ENCODE results near the gene FAM200B.
"Not testable (repeated sequence)": the region's sequence is repeated elsewhere in the genome, so short reads cannot be mapped to it uniquely, and the experiment has no call there.

FAM200B gene

DNA sequence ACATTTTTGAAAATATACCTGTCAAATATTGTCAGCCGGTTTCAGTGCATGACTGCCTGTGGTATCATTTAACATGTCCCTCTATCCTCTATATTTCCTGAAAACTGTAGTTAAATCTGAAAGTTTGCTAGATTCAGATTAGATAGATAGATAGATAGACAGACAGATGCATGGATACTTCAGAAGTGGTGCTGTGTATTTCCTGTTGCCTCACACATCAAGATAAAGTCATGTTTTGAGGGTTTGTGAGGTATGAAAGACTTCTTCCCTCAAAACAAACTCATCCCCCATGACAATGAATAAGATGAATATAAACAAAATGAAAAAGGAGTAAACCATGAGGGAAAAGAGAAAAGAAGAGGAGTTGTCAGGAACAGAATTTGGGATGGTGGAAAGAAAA lies 15.2 kb downstream of the FAM200B start:
- DNase-seq = no peak

DNA sequence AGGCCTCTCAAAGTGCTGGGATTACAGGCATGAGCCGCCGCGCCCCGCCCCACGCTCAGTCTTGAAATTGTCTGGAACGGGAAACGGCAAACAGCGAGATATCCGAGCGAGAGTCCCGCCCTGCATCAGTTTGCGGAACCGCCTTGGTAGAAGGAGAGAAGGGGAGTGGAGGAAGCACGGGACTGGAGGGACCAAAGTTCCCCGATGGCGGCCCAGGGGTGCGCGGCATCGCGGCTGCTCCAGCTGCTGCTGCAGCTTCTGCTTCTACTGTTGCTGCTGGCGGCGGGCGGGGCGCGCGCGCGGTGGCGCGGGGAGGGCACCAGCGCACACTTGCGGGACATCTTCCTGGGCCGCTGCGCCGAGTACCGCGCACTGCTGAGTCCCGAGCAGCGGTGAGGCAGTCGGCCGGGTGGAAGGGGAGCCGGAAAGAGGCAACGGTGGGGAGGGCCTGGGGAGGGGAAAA lies 21.3 kb downstream of the FAM200B start, which contains the start of gene BST1:
TSS of gene BST1 (plus strand) at position 125 of the 463 bp plus-strand sequence. CDS start at position 205, 80 bp downstream.
- peak; percentile 88 for DNase-seq

DNA sequence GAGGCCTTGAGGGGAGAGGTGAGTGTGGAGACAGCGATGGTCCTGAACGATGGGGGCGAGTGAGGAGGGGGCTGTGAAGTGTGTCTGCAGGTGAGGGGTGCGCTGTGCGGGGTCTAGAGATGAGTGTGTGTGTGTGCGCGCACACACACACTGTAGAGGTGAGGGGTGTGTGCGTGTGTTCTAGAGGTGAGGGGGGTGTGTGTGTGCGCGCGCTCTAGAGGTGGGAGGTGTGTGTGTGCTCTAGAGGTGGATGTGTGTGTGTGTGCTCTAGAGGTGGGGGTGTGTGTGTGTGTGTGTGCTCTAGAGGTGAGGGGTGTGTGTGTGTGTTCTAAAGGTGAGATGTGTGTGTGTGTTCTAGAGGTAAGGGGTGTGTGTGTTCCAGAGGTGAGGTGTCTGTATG lies 21.8 kb downstream of the FAM200B start:
- no peak for DNase-seq

DNA sequence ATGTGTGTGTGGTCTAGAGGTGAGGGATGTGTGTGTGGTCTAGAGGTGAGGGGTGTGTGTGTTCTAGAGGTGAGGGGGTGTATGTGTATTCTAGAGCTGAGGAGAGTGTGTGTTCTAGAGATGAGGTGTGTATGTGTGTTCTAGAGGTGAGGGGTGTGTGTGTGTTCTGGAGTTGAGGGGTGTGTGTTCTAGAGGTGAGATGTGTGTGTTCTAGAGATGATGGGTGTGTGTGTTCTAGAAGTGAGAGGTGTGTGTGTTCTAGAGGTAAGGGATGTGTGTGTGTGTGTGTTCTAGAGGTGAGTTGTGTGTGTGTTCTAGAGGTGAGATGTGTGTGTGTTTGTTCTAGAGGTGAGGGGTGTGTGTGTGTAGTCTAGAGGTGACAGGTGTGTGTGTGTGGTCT lies 22.5 kb downstream of the FAM200B start:
- DNase-seq = no peak

DNA sequence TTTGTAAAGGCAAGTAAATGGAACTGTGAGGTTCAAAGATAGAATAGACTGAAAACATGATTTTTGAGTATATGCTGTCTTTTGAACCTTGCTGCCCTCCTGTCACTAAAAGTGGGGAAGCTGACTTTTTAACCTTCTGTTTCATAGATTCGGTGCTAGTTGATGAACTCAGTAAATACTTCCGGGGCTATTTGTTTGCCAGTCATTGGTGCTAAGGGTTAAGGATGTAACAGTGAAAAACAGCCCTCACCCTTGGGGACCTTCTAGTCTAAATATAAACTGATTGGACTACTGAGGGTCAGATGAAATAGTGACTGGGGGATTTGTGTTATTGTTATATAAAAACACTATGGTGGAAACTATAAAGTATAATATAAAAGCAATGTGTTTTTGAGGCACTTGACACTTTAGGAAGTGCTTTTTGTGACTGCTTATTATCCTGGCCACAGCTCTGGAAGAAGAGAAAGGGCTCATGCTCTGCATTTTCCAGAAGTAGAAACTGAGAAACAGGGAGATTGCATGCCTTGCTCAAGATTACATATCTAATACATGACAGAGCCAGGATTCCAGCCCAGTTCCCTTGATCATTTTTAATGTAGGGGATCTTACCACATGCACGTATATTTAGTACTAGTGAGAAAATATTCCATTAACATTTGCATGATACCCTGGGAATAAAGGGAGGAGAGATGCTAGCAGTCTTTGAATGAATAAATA lies 25.2 kb downstream of the FAM200B start:
- no peak for DNase-seq

- no peak for DNase-seq
These were observed 25.7 kb downstream of the FAM200B start for GRCh38 chr4:15707363-15707715.

- DNase-seq = no peak
These were observed 30.1 kb downstream of the FAM200B start for GRCh38 chr4:15711762-15712161.

DNA sequence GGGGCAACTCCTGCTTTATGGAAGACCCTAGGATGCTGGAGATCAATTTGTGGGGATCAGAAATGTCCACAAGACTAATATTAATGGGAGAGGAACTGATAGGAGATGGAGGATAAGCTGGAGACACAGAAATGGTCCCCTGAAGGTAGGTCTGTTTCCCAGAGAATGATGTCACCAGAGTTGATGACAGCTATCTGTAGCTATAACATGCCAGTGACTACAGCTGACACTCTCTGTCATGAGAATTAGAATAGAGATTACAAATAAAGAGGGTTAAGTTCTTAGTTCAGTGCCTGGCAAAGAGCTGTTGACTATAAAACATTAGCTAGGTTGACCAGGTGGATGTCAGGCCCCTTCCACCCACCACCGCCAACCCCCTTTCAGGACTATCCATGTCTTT lies 30.6 kb downstream of the FAM200B start:
- DNase-seq = no peak

GRCh38 chr4:15714141-15714540 lies 32.5 kb downstream of the FAM200B start:
- DNase-seq = no peak

- DNase-seq = no peak
These were observed 33.2 kb downstream of the FAM200B start for GRCh38 chr4:15714646-15715435.

DNA sequence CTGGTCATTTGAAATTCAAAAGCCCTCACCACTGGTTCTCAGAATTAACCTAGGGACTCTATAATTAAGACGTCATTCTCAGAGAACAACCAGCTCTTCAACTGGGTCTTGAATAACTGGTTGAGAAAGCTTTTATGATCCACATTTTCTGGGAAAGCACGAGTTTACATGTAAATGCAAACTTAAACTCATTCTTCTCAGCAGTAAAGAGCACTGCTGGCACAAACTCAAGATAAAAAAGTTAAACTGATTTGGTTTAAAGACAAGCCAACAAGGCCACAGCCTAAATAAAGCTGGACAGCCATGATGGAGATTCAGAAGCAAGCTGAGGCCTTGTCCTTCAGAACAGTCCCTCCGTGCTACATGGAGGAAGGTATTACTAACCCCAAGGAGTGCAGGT lies 34.5 kb downstream of the FAM200B start:
- DNase-seq = no peak

GRCh38 chr4:15717086-15717485 lies 35.5 kb downstream of the FAM200B start:
- DNase-seq = no peak

GRCh38 chr4:15717657-15718416 lies 36.2 kb downstream of the FAM200B start:
- no peak for DNase-seq

DNA sequence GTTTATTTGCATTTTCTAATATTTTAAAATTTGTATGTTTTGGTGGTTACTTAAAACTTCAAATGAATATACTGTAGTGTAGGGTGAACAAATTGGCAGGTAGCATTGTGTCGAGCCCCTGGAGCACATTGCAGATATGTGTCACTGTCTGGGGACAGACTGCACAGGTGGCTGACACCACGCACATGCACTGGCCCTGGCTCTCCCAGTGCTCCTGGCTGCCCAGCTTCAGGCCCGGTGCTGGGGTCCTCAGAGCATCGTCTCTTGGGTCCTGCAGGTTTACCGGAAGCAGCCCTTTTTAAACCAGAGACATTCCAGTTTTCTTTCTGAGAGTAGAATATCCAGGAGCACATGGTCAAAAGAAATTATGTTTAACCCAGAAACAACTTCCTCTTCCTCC lies 36.8 kb downstream of the FAM200B start:
- DNase-seq = no peak

DNA sequence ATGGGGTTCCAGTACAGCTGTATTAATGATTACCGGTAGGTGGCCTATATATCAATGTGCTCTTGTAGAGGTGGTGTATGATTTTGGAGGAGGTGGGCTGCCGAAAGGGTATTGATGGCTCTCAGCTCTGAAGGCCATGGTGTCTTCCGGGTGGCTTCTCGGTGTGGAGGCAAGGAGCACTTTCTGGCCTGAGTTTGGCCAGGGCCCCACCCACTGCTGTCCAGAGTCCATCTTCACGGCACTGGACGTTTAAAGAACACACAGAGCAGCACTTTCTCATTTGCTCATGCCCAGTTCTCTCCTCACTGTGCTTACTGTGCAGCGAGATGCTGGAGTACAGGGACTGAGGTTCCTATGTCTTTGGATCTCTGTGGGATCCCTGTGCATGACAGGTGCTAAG lies 37.3 kb downstream of the FAM200B start:
- no peak for DNase-seq

DNA sequence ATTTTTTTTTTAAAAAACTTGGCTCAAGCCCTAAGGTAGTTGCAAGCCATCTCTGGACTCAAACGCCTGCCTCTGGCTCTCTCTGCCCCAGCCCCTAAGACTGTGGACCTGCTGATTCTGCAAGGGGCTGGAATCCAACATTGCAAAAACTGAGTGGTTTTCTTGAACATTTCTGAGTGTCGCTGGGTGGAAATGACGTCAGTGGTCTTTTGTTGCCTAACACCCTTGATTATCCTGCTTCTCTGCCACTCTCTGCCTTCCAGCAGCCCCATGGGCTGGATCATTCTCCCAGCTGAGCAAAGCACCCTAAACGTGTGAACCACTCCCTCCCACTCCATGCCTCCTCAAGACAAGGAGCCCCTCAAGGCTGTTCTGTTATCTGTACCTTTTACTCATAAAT lies 37.9 kb downstream of the FAM200B start:
- DNase-seq = peak; percentile 72

DNA sequence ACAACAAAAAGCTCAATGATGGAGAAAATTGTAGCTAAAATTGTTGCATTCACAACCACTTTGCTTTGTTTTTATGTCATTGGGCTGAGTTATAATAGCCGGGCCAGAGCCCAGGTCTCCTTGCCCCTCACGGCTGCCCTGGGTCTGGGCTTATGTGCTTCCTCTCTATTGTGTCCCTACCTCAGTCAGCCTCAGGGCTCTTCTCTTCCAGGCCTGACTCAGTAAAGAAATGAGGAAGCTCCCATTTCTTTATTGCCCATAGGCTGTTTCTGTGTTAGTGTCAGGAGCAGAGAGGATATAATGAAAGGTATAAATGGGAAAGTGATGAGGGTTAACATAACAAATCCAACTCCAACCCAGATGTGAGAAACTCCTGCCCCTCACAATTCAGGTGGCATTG lies 39.2 kb downstream of the FAM200B start:
- DNase-seq = peak; percentile 51

DNA sequence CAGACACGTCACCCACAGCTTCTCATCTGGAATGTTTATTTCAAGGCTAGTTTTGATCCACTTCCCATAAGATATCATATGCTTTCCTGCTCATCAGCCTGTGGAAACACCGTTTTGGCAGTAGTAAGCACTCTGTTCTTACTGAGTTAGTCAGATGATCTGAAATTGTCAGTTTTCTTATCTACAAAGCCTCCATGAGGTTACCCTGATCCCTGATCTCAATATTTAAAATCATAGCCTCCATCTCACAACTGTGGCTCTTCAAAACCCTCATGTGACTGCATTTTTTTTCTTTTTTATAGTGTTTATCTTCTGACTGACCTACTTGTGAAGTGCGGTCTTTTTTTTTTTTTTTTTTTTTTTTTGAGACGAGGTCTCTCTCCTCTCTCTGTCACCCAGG lies 44.0 kb downstream of the FAM200B start:
- DNase-seq = no peak

DNA sequence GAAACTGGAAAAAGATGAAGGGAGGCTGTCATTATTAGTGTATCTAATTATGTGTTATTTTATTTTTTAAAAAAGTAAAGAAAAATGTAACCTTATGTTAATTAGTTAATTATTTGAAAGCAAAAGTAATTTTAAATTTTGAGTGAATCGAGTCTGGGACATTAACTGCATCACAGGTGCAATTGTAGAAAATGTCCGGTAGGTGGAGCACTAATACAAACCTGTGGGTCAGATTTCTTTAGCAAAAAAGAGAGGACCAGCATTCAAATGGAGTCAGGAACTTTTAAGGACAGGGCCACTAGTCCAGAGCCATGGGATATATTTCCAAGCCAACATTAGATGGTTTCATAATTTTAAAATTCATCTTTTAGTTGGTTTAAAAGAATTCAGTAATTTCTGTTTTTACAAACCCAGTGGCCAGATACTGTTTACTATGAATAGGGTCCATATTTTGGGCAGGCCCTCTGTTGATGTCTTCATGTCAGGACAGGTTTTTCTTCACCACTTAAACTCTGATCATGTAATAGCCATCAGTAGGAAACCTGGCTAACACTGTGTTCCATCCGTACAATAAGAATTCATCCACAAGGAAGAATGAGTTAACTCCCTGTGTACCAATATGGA lies 48.4 kb downstream of the FAM200B start:
- peak; percentile 75 for DNase-seq

- DNase-seq = not testable (repeated sequence)
These were observed 51.4 kb downstream of the FAM200B start for GRCh38 chr4:15733061-15733460.

GRCh38 chr4:15735536-15735935 lies 53.9 kb downstream of the FAM200B start:
- DNase-seq = no peak

DNA sequence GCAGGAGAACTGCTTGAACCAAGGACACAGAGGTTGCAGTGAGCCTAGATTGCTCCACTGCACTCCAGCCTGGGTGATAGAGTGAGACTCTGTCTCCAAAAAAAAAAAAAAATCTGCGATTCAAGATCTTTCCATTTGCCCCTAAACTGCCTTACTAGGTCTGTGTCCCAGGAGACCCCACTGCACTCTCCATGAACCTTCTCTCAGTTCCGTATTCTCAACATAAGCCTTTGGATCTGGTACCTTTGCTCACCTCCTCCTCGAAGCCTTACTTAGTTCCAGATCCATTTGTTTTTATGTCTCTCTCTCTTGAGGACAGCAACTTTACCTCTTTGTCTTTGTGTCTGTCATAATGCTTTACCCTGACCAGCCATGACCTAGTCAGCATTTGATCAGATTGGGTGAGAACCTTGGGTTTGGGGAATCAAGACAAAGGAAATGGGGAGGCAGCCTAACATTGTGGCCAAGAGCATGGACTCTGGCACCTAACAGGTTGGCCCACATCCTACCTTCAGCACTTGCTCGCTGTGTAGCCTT lies 55.0 kb downstream of the FAM200B start:
- no peak for DNase-seq

GRCh38 chr4:15737255-15737654 lies 55.6 kb downstream of the FAM200B start:
- no peak for DNase-seq

Measured in suppressor macrophage treated with lipopolysaccharide for 4 hours (primary cell).